Neural crest cell (in vitro differentiated cells): ENCODE data around the gene MACROH2A1. TPM values are rescaled to one million over a fixed set of nuclear protein-coding genes. Genes with fewer than 3 reads are reported as not detected.

Experiments
- DNase-seq: peaks from one replicate; pipeline ENCODE4 v3.0.0; 2021; ENCODE audit warnings: low read depth, mixed read lengths, low spot score
- H3K27ac Mint-ChIP-seq: one replicate; pipeline ENCODE4 v1.8.0; 2021; ENCODE audit warnings: mild to moderate bottlenecking, mixed read lengths; ENCODE audit not compliant: unreplicated experiment
- H3K27me3 Mint-ChIP-seq: 2 replicates; pipeline ENCODE4 v1.8.0; 2021; ENCODE audit warnings: low read depth, mild to moderate bottlenecking, mixed read lengths
- H3K36me3 Mint-ChIP-seq: 2 replicates; pipeline ENCODE4 v1.8.0; 2021; ENCODE audit warnings: low read depth, mild to moderate bottlenecking, mixed read lengths
- H3K4me1 Mint-ChIP-seq: 2 replicates; pipeline ENCODE4 v1.8.0; 2021; ENCODE audit warnings: mixed read lengths
- H3K4me3 Mint-ChIP-seq: one replicate; pipeline ENCODE4 v1.8.0; 2021; ENCODE audit warnings: mild to moderate bottlenecking, mixed read lengths
- H3K9me3 Mint-ChIP-seq: 2 replicates; pipeline ENCODE4 v1.8.0; 2021; ENCODE audit warnings: mixed read lengths
- total RNA-seq: library from RNA; stranded (reverse); gene quantifications from 2 replicates; pipeline ENCODE4 v1.2.1, GENCODE V29; 2021
- TF ChIP-seq, protein P1 (sequence below): fragments of 200-600 bp; sonication (generic); conservative IDR thresholded peaks from 2 replicates; pipeline ENCODE4 v1.5.0; 2021; ENCODE audit warnings: antibody characterized with exemption, mild to moderate bottlenecking

The MACROH2A1 gene
- total RNA-seq, 1 donor from 2014 or later = 339 TPM

DNA sequence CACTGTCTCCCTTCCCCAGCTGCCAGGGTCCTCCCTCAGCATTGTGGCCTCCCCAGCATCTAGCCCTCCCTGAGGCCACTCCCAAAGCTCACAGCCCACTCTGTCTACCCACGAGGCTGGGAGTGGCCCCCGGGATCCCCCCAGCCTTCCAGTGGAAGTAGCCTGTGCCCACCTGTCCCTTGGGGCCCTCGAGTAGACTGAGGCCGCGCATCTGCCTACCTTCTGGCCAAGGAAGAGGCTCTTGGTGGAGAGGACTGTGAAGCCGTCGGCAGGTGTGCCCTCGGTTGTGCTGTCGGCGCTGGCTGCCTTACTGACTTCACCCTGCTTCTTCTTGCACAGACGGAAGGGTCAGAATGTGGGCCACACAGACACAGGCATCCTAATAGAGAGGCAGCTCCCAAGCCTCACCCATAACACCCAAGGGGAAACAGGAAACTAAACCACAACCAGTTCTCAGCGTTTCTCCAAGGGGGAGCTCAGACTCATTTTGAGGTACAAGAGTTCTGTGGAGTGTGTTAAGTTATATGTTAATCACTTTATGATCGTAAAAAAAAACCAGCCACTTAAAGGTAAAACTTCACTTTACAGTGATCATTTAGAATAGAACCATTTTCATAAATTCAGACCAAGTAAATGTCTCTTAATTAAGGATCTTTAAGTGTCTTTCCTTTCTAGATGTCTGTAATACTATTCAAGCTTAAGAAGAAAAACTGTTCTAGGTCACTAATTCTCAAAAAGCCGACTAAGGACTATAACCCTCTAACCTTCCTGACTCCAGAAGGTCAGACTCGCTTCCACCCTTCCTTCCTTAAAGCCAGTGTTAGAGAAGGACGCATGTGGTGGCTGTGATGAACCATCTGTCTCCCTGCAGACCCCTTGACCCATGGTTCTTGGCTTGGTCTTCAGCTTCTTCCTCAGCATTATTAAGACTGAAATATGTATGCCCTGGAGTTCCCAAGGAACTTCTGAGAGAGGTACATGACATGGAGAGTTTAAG is 38.5 kb downstream of the MACROH2A1 start:
- Mint-ChIP-seq H3K27me3 (no peaks in the 10 kb centered on the region), H3K9me3 (no peaks in the 10 kb centered on the region), H3K27ac (peak overlapping the region; percentile 12), H3K36me3 (peaks cover 7% of the 10 kb centered on the region), H3K4me3 (no peak overlapping the region), H3K4me1 (peaks cover 13% of the 10 kb centered on the region)
- no peak for DNase-seq
- TF ChIP-seq, protein P1, sequence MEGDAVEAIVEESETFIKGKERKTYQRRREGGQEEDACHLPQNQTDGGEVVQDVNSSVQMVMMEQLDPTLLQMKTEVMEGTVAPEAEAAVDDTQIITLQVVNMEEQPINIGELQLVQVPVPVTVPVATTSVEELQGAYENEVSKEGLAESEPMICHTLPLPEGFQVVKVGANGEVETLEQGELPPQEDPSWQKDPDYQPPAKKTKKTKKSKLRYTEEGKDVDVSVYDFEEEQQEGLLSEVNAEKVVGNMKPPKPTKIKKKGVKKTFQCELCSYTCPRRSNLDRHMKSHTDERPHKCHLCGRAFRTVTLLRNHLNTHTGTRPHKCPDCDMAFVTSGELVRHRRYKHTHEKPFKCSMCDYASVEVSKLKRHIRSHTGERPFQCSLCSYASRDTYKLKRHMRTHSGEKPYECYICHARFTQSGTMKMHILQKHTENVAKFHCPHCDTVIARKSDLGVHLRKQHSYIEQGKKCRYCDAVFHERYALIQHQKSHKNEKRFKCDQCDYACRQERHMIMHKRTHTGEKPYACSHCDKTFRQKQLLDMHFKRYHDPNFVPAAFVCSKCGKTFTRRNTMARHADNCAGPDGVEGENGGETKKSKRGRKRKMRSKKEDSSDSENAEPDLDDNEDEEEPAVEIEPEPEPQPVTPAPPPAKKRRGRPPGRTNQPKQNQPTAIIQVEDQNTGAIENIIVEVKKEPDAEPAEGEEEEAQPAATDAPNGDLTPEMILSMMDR = no peak

DNA sequence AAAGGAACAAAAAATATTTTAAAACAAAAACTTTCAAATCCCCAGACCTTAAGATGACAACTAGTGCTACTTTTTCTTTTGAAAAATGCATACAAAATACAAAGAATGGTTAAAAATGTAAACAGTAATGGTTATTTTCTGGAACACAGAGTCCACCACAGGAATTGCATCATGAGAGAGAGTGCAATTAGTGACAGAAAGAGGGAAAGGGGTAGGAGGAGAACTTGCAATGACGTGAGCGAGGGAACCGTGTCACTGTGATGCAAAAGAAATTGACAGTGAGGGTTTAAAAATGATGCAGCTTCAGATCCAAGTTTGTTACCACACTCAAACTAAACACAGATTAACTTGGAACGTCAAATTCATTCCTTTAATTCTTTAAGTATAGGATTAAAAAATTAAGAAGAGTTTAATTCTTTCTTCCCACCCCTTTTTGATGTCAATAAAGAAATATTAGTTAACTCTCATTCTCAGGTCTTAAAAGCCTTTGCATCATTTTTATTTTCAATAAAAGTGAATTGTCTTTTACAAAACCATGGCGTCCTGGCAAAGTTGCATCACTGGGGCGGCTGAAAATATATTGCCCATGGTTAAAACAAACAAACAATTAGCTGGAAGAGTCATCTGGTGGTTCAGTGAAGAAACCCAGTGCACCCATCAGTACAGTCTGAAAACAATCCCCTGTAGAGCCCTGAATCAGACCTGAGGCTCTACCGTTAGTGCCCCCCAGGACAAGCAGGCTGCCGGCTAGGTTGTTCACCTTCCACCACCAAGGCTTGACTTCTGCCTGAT is 39.5 kb downstream of the MACROH2A1 start:
- TF ChIP-seq, protein P1 = no peak
- no peak overlapping the region for H3K27ac Mint-ChIP-seq
- peaks cover 7% of the 10 kb centered on the region for H3K36me3 Mint-ChIP-seq
- H3K27me3 Mint-ChIP-seq = no peaks in the 10 kb centered on the region
- no peak overlapping the region for H3K4me3 Mint-ChIP-seq
- H3K9me3 Mint-ChIP-seq = no peaks in the 10 kb centered on the region
- DNase-seq = no peak
- peaks cover 13% of the 10 kb centered on the region for H3K4me1 Mint-ChIP-seq

DNA sequence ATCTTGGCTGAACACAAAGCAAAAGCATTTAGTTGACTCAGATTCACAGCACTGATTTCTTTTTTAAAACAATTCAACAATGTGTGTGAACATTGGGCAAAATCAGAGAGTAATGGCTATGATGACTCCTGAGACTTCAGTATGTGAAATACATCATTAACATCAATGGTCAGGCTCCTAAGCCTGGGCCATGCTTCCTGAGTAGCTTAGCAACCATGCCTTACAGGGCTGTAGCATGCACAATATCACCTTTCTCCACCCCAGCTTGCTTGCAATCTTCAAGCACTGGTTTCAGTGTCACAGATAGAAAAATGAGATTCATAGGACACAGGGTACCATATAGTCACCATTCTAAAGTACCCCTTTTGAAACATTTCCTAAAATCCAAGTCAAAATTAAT is 41.3 kb downstream of the MACROH2A1 start:
- no peak for DNase-seq
- TF ChIP-seq, protein P1 = no peak
- Mint-ChIP-seq H3K27me3 (no peaks in the 10 kb centered on the region), H3K9me3 (no peaks in the 10 kb centered on the region), H3K36me3 (peaks cover 4% of the 10 kb centered on the region), H3K4me1 (peaks cover 13% of the 10 kb centered on the region), H3K4me3 (no peak overlapping the region), H3K27ac (no peak overlapping the region)

DNA sequence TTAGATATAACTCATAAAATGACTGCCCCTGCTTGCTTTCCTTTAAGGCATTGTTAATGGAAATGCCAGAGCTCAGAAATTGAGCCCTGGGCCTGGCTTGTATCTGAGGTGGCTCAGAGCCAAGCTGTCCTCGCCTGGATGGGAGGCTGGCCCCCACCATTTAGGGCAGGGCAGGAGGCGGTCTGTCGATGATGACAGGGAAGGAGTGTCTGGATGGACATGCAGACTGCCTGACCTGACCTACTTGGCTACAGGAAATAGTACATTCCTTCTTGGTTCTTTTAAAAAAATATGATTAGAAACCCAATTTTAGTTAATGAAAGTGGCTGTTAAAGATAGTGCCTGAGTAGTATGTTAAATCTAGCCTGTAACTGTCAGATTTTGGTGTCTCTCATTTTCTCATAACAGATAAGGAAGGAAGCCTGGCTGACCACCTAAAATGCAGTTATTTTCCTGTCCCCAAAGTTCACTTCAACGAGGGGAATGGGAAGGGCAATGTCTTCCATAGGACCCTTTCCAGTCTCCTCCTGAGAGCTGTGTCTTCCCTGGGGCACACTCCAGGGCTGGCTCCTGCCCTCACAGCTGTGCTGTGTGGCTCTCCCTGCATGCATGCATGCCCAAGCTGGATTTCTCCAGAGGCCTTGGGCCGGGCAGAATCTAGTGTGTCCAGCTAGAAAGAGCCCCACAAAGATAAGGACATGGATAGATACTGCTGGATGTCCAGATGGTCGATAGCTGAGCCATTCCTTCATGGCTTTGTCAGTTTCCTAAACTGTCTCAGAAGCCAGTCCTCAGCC is 42.3 kb downstream of the MACROH2A1 start:
- Mint-ChIP-seq H3K4me3 (no peak overlapping the region), H3K36me3 (peaks cover 4% of the 10 kb centered on the region), H3K4me1 (peaks cover 13% of the 10 kb centered on the region), H3K27ac (no peak overlapping the region), H3K27me3 (no peaks in the 10 kb centered on the region), H3K9me3 (no peaks in the 10 kb centered on the region)
- no peak for DNase-seq
- TF ChIP-seq, protein P1 = no peak

DNA sequence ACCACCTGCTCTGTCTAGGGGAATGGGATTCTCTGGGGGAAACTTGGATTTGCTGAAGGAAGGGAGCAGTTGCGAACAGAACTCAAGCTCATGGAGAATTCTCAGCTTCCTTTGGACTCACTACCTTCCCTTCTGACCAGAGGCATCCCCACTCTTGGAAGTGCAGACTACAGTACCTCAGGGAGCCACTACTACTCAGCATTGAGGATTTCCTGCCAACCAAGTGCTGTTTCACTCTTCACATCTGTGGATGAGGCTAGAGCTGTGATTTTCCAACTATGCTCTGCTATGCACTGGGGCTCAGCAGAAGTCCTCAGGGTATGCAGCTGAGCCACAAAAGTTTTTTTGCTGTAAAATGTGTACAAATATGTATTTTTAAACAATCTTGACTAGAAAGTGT is 43.9 kb downstream of the MACROH2A1 start:
- no peak overlapping the region for H3K27ac Mint-ChIP-seq
- TF ChIP-seq, protein P1 = no peak
- no peak for DNase-seq
- H3K4me3 Mint-ChIP-seq = no peak overlapping the region
- H3K27me3 Mint-ChIP-seq = no peaks in the 10 kb centered on the region
- peaks cover 13% of the 10 kb centered on the region for H3K4me1 Mint-ChIP-seq
- H3K36me3 Mint-ChIP-seq = peaks cover 6% of the 10 kb centered on the region
- no peaks in the 10 kb centered on the region for H3K9me3 Mint-ChIP-seq
